ENCODE results near the gene MAP3K7CL. TPM values are rescaled to one million over a fixed set of nuclear protein-coding genes. Genes with fewer than 3 reads are reported as not detected.

MAP3K7CL gene
- total RNA-seq, 4 donors from 2014 or later, result 1.5 to 2.6 (median 2.2) TPM

DNA sequence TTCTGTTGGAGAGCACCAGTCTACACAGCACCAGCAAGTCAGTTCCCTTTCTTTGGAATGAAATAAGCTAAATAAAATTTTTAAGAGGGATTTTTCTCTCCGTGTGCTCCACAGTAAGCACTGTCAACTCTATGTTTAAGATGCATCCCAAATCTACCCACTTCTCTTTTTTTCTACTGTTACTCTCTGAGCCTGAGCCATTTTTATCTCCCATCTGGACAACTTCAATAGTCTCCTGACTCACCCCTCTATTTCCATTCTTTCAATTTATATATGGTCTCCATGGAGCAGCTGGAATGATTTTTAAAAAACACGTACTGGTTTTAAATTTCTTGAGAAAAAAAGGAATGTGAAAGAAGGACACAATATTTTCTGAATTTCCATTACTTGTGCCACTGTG, 32.3 kb upstream of the MAP3K7CL start:
- Histone ChIP-seq H3K36me3 (no peaks in the 10 kb centered on the region), H3K27me3 (no peaks in the 10 kb centered on the region), H3K27ac (no peak overlapping the region), H3K9me3 (no peaks in the 10 kb centered on the region), H3K4me3 (no peak overlapping the region), H3K4me1 (no peaks in the 10 kb centered on the region)
- 34 to 44% methylated on average over 2 of the region's 2 CpGs for WGBS, 2 donors (ENCODE audit: low coverage in 1 of 2)
- no peak for ATAC-seq
- TF ChIP-seq, protein P1, sequence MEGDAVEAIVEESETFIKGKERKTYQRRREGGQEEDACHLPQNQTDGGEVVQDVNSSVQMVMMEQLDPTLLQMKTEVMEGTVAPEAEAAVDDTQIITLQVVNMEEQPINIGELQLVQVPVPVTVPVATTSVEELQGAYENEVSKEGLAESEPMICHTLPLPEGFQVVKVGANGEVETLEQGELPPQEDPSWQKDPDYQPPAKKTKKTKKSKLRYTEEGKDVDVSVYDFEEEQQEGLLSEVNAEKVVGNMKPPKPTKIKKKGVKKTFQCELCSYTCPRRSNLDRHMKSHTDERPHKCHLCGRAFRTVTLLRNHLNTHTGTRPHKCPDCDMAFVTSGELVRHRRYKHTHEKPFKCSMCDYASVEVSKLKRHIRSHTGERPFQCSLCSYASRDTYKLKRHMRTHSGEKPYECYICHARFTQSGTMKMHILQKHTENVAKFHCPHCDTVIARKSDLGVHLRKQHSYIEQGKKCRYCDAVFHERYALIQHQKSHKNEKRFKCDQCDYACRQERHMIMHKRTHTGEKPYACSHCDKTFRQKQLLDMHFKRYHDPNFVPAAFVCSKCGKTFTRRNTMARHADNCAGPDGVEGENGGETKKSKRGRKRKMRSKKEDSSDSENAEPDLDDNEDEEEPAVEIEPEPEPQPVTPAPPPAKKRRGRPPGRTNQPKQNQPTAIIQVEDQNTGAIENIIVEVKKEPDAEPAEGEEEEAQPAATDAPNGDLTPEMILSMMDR (IDR thresholded peaks at IDR 0.05), result no peak
- TF ChIP-seq POLR2A (IDR thresholded peaks at IDR 0.05) (no peak), POLR2AphosphoS5 (IDR thresholded peaks at IDR 0.05) (no peak), EP300 (IDR thresholded peaks at IDR 0.05) (no peak)

DNA sequence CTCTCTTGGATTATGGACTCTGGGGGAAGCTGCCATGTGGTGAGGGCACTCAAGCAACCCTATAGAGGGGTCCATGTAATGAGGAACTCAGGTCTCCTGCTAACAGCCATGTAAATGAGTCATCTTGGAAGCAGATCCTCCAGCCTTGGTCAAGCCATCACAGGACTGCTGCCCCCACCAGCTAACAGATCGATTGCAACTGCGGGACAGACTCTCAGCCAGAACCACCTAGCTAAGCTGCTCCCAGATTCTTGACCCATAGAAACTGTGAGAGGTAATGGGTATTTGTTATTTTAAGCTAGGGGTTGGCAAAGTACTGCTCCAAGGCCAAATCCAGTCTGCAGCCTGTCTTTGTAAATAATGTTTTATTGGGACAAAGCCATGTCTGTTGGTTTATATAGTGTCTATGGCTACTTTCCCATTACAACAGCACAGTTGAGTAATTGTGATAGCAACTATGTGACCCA, 27.6 kb upstream of the MAP3K7CL start:
- Histone ChIP-seq H3K4me1 (no peaks in the 10 kb centered on the region), H3K27me3 (no peaks in the 10 kb centered on the region), H3K36me3 (no peaks in the 10 kb centered on the region), H3K4me3 (no peak overlapping the region), H3K9me3 (no peaks in the 10 kb centered on the region), H3K27ac (no peak overlapping the region)
- ATAC-seq, result no peak
- WGBS, 2 donors (ENCODE audit: low coverage in 1 of 2), result 63 to 100% methylated on average over 1 to 2 of the region's 2 CpGs
- TF ChIP-seq POLR2A (IDR thresholded peaks at IDR 0.05), result no peak
- TF ChIP-seq, protein P1 (IDR thresholded peaks at IDR 0.05), result no peak
- no peak for TF ChIP-seq POLR2AphosphoS5 (IDR thresholded peaks at IDR 0.05)
- TF ChIP-seq EP300 (IDR thresholded peaks at IDR 0.05), result no peak

DNA sequence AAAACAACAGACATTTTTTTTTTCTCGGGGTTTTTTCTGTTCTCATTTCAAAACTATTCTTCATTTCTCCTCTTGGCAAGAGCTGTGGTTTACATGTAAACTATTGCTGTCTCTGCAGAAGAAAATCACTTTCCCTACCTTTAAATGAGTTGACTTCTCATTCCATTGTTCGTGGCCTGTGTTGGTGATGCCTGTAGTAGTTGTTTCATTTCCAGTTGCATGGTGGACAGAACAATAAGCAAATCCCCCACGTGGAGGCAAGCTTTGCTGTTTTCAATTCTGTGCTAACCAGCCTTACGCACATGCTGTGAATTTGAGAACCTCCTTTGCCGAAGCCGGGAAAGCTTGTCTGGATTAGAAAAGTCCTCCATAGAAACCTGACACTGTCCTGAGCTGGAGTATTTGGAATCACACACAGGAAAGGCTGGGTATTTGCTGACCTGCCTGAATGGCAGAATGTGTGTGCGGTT, 26.2 kb upstream of the MAP3K7CL start:
- Histone ChIP-seq H3K4me3 (no peak overlapping the region), H3K36me3 (no peaks in the 10 kb centered on the region), H3K27ac (no peak overlapping the region), H3K27me3 (no peaks in the 10 kb centered on the region), H3K9me3 (no peaks in the 10 kb centered on the region), H3K4me1 (no peaks in the 10 kb centered on the region)
- TF ChIP-seq, protein P1 (IDR thresholded peaks at IDR 0.05), result no peak
- no peak for TF ChIP-seq POLR2A (IDR thresholded peaks at IDR 0.05)
- no peak for TF ChIP-seq EP300 (IDR thresholded peaks at IDR 0.05)
- TF ChIP-seq POLR2AphosphoS5 (IDR thresholded peaks at IDR 0.05), result no peak
- no peak for ATAC-seq
- 20 to 53% methylated on average over 1 to 7 of the region's 7 CpGs for WGBS, 2 donors (ENCODE audit: low coverage in 1 of 2)

DNA sequence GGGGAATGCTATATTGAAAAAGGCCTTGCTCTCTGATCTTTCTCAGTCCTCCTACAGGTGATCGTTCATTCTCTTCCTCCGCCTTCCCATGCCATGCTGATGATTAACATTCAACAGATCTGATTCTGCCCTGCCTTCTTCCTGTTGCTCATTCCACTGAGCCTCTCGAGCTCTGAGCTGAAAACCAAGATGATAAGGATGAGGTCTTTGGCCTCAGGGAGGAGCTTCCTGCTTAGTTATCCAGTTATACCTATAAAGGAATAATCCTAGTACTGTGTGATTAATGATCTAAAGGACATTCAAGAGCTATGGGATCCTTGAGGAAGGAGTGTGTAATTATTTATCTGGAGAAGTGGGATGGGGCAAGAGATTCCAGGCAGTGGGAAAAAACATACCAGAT, 25.2 kb upstream of the MAP3K7CL start:
- H3K27ac ChIP-seq, result no peak overlapping the region
- no peak overlapping the region for H3K4me3 ChIP-seq

More for the DNA sequence above, 25.2 kb upstream of the MAP3K7CL start:
- Histone ChIP-seq H3K36me3 (no peaks in the 10 kb centered on the region), H3K9me3 (no peaks in the 10 kb centered on the region), H3K27me3 (no peaks in the 10 kb centered on the region), H3K4me1 (no peaks in the 10 kb centered on the region)
- 77 to 90% methylated on average over 3 of the region's 3 CpGs for WGBS, 2 donors (ENCODE audit: low coverage in 1 of 2)
- no peak for TF ChIP-seq POLR2AphosphoS5 (IDR thresholded peaks at IDR 0.05)
- TF ChIP-seq EP300 (IDR thresholded peaks at IDR 0.05), result no peak
- TF ChIP-seq POLR2A (IDR thresholded peaks at IDR 0.05), result no peak
- TF ChIP-seq, protein P1 (IDR thresholded peaks at IDR 0.05), result no peak
- no peak for ATAC-seq
